Measurements from ENCODE around the gene PLGRKT.

PLGRKT gene

GRCh38 chr9:5437254-5438216 lies at the start of gene PLGRKT:
TSS of gene PLGRKT (minus strand) at chr9:5437925. CDS start at chr9:5431977, 5,948 bp downstream.
- CTCF ChIA-PET = interaction anchor here (1.1 to 4.8 kb wide), 8 partner anchors 9 to 169 kb away, joined by 3 to 39 read pairs (median 7); partner anchors contain the start of gene CD274

GRCh38 chr9:5486988-5487387 lies 49.3 kb upstream of the PLGRKT start:
- TF ChIP-seq CTCF (IDR thresholded peaks at IDR 0.05; ENCODE audit: control extremely low read depth, extremely low read depth, low read depth, missing control alignments) = no peak
- ChIA-PET POLR2A (no interaction called here), CTCF (interaction anchor here (0.8 to 0.9 kb wide), 2 partner anchors 10 to 71 kb away, joined by 3 to 5 read pairs; no protein-coding TSS in a partner anchor)
- DNase-seq (ENCODE audit: extremely low spot score) = no peak

More at GRCh38 chr9:5437254-5438216, at the start of gene PLGRKT:
- peak; percentile 17 for TF ChIP-seq CTCF (IDR thresholded peaks at IDR 0.05; ENCODE audit: control extremely low read depth, extremely low read depth, low read depth, missing control alignments)
- POLR2A ChIA-PET = interaction anchor here (0.6 to 4.5 kb wide), 5 partner anchors 12 to 594 kb away, joined by 3 to 27 read pairs (median 5); partner anchors contain the start of gene CD274
- DNase-seq (ENCODE audit: extremely low spot score) = peak; percentile 90

GRCh38 chr9:5485378-5486085 lies 47.8 kb upstream of the PLGRKT start:
- ChIA-PET POLR2A (no interaction called here), CTCF (interaction anchor here (1.2 kb wide), 1 partner anchor 123 kb away, joined by 3 read pairs; no protein-coding TSS in a partner anchor)
- TF ChIP-seq CTCF (IDR thresholded peaks at IDR 0.05; ENCODE audit: control extremely low read depth, extremely low read depth, low read depth, missing control alignments) = no peak
- DNase-seq (ENCODE audit: extremely low spot score) = no peak

- POLR2A ChIA-PET = no interaction called here
- CTCF ChIA-PET = interaction anchor here (0.8 to 1.7 kb wide), 6 partner anchors 10 to 104 kb away, joined by 3 to 4 read pairs (median 3); no protein-coding TSS in a partner anchor
- DNase-seq (ENCODE audit: extremely low spot score) = no peak
- TF ChIP-seq CTCF (IDR thresholded peaks at IDR 0.05; ENCODE audit: control extremely low read depth, extremely low read depth, low read depth, missing control alignments) = no peak
These were observed 45.6 kb upstream of the PLGRKT start for GRCh38 chr9:5483306-5483705.

- CTCF ChIA-PET = interaction anchor here (1.7 kb wide), 1 partner anchor 18 kb away, joined by 4 read pairs; no protein-coding TSS in a partner anchor
- POLR2A ChIA-PET = interaction anchor here (0.6 kb wide), 2 partner anchors 43 to 101 kb away, joined by 3 read pairs; no protein-coding TSS in a partner anchor
These were observed 44.5 kb upstream of the PLGRKT start for GRCh38 chr9:5482194-5482593.

More at GRCh38 chr9:5482194-5482593, 44.5 kb upstream of the PLGRKT start:
- no peak for TF ChIP-seq CTCF (IDR thresholded peaks at IDR 0.05; ENCODE audit: control extremely low read depth, extremely low read depth, low read depth, missing control alignments)
- DNase-seq (ENCODE audit: extremely low spot score) = no peak

Data from GM10248 (cell line).